AG04450 (cell line): Measurements from ENCODE around the gene ENDOU. TPM values are rescaled to one million over a fixed set of nuclear protein-coding genes. Genes with fewer than 3 reads are reported as not detected.

Experiments used
- CTCF ChIA-PET: fragments of 300-600, 350-600 bp; formaldehyde crosslinking; extraction: SDS; loops from one replicate; lab custom pipeline; 2022; ENCODE audit warnings: antibody characterized with exemption, inconsistent platforms; lab: Charles Lee
- POLR2A ChIA-PET: fragments of 350-600 bp; formaldehyde crosslinking; extraction: SDS; loops from one replicate; lab custom pipeline; 2021; ENCODE audit warnings: antibody characterized with exemption, inconsistent platforms; lab: Yijun Ruan, JAX
- DNase-seq: peaks from one replicate; pipeline ENCODE4 v3.0.0-alpha.2; 2011; ENCODE audit warnings: low read depth, low spot score
- H3K27ac ChIP-seq: one replicate; pipeline ENCODE4 v1.5.1; 2012; ENCODE audit warnings: low read depth, low read length, control low read depth
- H3K27me3 ChIP-seq: one replicate; pipeline ENCODE4 v1.6.0; 2012; ENCODE audit warnings: low read length; ENCODE audit not compliant: control insufficient read depth, insufficient read depth
- H3K4me3 ChIP-seq: 2 replicates; pipeline ENCODE4 v1.5.1; 2011; ENCODE audit warnings: mild to moderate bottlenecking, low read depth, low read length, control low read depth
- H3K9me3 ChIP-seq: 2 replicates; pipeline ENCODE4 v1.5.1; 2012; ENCODE audit warnings: low read length; ENCODE audit not compliant: control insufficient read depth, insufficient read depth
- polyA plus RNA-seq: library from polyadenylated mRNA; depleted of rRNA; stranded (reverse); fragments of >200 nt; gene quantifications from 2 replicates; pipeline ENCODE4 v1.2.3, GENCODE V29; 2011
- TF ChIP-seq, protein P1 (sequence below): IDR thresholded peaks from 2 replicates; pipeline ENCODE4 v1.5.1; 2011; ENCODE audit warnings: low read depth, low read length, control low read depth, inconsistent platforms

The ENDOU gene
- polyA plus RNA-seq, 1 experiment = 0.10 TPM

- no peak overlapping the region for H3K4me3 ChIP-seq
- H3K9me3 ChIP-seq = no peaks in the 10 kb centered on the region; the same call in 1 of the 2 replicates
- TF ChIP-seq, protein P1, sequence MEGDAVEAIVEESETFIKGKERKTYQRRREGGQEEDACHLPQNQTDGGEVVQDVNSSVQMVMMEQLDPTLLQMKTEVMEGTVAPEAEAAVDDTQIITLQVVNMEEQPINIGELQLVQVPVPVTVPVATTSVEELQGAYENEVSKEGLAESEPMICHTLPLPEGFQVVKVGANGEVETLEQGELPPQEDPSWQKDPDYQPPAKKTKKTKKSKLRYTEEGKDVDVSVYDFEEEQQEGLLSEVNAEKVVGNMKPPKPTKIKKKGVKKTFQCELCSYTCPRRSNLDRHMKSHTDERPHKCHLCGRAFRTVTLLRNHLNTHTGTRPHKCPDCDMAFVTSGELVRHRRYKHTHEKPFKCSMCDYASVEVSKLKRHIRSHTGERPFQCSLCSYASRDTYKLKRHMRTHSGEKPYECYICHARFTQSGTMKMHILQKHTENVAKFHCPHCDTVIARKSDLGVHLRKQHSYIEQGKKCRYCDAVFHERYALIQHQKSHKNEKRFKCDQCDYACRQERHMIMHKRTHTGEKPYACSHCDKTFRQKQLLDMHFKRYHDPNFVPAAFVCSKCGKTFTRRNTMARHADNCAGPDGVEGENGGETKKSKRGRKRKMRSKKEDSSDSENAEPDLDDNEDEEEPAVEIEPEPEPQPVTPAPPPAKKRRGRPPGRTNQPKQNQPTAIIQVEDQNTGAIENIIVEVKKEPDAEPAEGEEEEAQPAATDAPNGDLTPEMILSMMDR = no peak
- CTCF ChIA-PET = interaction anchor here (0.5 to 13.2 kb wide), 2 partner anchors 11 to 966 kb away, joined by 4 to 116 read pairs; no protein-coding TSS in a partner anchor
- no peak for DNase-seq
- POLR2A ChIA-PET = no interaction called here
- no peak overlapping the region for H3K27ac ChIP-seq
- no peaks in the 10 kb centered on the region for H3K27me3 ChIP-seq
Measured at GRCh38 chr12:47754126-47754525, 28.8 kb upstream of the ENDOU start.

DNA sequence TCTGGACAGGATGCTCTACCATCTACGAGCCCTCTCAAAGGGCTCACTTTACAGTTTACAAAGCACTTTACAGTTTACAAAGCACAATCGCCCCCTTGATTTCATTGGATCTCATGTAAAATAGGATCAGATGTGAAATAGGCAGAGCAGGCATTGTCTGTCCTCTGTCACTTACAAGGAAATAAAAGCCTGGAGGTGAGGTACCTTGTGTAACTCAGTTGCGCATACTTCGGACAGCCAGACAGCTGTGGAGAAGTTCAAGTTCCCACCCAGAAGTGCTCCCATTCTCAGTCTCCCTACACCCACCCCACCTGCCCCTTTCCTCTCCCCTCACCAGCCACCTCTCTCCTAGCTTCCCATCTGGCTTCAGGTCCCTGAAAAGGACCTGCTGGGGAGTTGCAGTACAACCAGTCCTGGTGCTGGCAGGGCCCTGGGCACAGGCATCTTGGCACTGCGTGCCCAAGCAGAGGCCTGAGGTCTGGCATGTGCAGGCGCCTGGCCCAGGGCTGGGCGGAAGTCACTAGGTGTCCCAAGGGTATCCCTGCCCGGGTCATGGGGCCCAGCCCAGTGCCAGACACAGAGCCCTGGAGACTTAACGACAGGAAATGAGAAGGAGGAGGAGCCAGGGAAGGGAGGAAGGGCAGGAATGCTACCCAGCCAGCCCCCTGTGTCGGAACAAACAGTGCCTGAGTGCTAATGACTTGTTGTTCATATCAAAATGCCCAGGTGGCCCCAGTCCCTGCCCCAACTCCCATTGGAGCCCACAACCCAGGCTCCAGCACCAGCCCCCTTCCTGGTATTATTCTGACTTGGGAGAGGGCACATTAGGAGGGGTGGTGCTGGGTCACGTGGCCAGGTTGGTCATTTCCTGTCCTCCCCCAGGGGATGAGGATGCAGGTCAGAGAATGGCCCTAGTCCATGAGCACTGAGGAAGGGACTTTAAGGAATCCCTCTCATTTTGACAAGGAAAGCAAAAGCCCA is 28.0 kb upstream of the ENDOU start:
- CTCF ChIA-PET = interaction anchor here (0.5 to 13.2 kb wide), 2 partner anchors 10 to 965 kb away, joined by 4 to 116 read pairs; no protein-coding TSS in a partner anchor
- H3K27ac ChIP-seq = no peak overlapping the region
- TF ChIP-seq, protein P1 = no peak
- no peaks in the 10 kb centered on the region for H3K9me3 ChIP-seq
- POLR2A ChIA-PET = interaction anchor here (1.8 kb wide), 1 partner anchor 15 kb away, joined by 5 read pairs; no protein-coding TSS in a partner anchor
- H3K27me3 ChIP-seq = no peaks in the 10 kb centered on the region
- H3K4me3 ChIP-seq = no peak overlapping the region
- no peak for DNase-seq

DNA sequence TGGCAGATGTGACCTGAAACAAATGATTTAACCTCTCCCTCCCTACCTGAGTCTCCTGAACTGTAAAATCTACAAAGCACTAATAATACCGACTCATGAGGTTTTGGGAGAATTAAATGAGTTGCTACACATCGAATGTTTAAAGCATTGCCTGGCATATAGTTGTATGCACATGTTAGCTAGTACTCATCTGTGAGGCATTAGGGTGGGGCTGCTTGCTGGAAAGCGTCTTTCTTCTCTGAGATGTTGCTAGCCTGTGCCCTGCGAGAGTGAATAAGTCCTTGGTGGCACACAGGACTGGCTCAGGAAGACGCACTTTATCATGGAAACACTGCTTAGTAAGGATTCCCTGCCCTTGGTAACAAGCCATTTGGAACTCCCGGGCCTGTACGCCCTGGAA is 27.3 kb upstream of the ENDOU start:
- DNase-seq = no peak
- TF ChIP-seq, protein P1 = no peak
- Histone ChIP-seq H3K4me3 (no peak overlapping the region), H3K27ac (no peak overlapping the region), H3K27me3 (no peaks in the 10 kb centered on the region), H3K9me3 (no peaks in the 10 kb centered on the region)
- POLR2A ChIA-PET = interaction anchor here (0.6 to 1.8 kb wide), 2 partner anchors 16 to 93 kb away, joined by 3 to 5 read pairs; no protein-coding TSS in a partner anchor
- CTCF ChIA-PET = interaction anchor here (13.2 kb wide), 1 partner anchor 10 kb away, joined by 116 read pairs; no protein-coding TSS in a partner anchor

GRCh38 chr12:47752121-47752520 is 26.8 kb upstream of the ENDOU start:
- Histone ChIP-seq H3K27ac (no peak overlapping the region), H3K4me3 (no peak overlapping the region), H3K27me3 (no peaks in the 10 kb centered on the region), H3K9me3 (no peaks in the 10 kb centered on the region)
- no peak for DNase-seq
- ChIA-PET POLR2A (interaction anchor here (0.6 to 1.8 kb wide), 2 partner anchors 16 to 93 kb away, joined by 3 to 5 read pairs; no protein-coding TSS in a partner anchor), CTCF (interaction anchor here (13.2 kb wide), 1 partner anchor 9 kb away, joined by 116 read pairs; no protein-coding TSS in a partner anchor)
- TF ChIP-seq, protein P1 = no peak
